GM18498 (cell line): Measurements from ENCODE around the gene HMOX2.
A peak's percentile ranks its signal among the peaks of the same experiment; 100 is the strongest.

Experiments
- ATAC-seq: cut with Tn5 transposase; IDR thresholded peaks from one replicate; pipeline ENCODE4 v1.9.1; 2021; ENCODE audit warnings: mild to moderate bottlenecking, moderate library complexity; ENCODE audit not compliant: unreplicated experiment

HMOX2 gene

GRCh38 chr16:4463522-4464163 lies 12.6 kb upstream of the HMOX2 start:
- ATAC-seq = no peak

GRCh38 chr16:4465977-4466779 lies 10.0 kb upstream of the HMOX2 start:
- no peak for ATAC-seq

- no peak for ATAC-seq
Measured at GRCh38 chr16:4467916-4468315, 8.3 kb upstream of the HMOX2 start.

- ATAC-seq = no peak
Measured at GRCh38 chr16:4468972-4469371, 7.2 kb upstream of the HMOX2 start.

- ATAC-seq = no peak
Measured at GRCh38 chr16:4471869-4472268, 4.3 kb upstream of the HMOX2 start.

GRCh38 chr16:4472880-4473279 lies 3.3 kb upstream of the HMOX2 start:
- ATAC-seq = no peak

- ATAC-seq = peak; percentile 55
Measured at GRCh38 chr16:4474192-4474961, 1.8 kb upstream of the HMOX2 start, which contains the start of gene NMRAL1. Gene NMRAL1 (minus strand): TSS chr16:4474625. CDS start chr16:4474132, 493 bp downstream.

- no peak for ATAC-seq
Measured at GRCh38 chr16:4477966-4478365, 1.8 kb downstream of the HMOX2 start.

- no peak for ATAC-seq
Measured at GRCh38 chr16:4481526-4481925, 5.3 kb downstream of the HMOX2 start.

GRCh38 chr16:4481963-4482362 lies 5.8 kb downstream of the HMOX2 start:
- ATAC-seq = no peak

GRCh38 chr16:4486126-4486893 lies 10.1 kb downstream of the HMOX2 start:
- ATAC-seq = no peak

GRCh38 chr16:4487955-4488498 lies 11.8 kb downstream of the HMOX2 start:
- no peak for ATAC-seq

- ATAC-seq = no peak
Measured at GRCh38 chr16:4488499-4488967, 12.3 kb downstream of the HMOX2 start.

- no peak for ATAC-seq
Measured at GRCh38 chr16:4489030-4489429, 12.8 kb downstream of the HMOX2 start.

- ATAC-seq = no peak
Measured at GRCh38 chr16:4491898-4492297, 15.7 kb downstream of the HMOX2 start.

- no peak for ATAC-seq
Measured at GRCh38 chr16:4494746-4495490, 18.7 kb downstream of the HMOX2 start.

GRCh38 chr16:4495766-4496165 lies 19.6 kb downstream of the HMOX2 start:
- ATAC-seq = no peak

GRCh38 chr16:4496305-4496704 lies 20.1 kb downstream of the HMOX2 start:
- no peak for ATAC-seq

- no peak for ATAC-seq
Measured at GRCh38 chr16:4498546-4499195, 22.5 kb downstream of the HMOX2 start.
